ENCODE data around the gene TLE1. TPM values are rescaled to one million over a fixed set of nuclear protein-coding genes. Genes with fewer than 3 reads are reported as not detected.

TLE1 gene
- total RNA-seq, 1 experiment from 2014 or later, result 17.3 TPM

GRCh38 chr9:81557452-81558090, 131.8 kb downstream of the TLE1 start:
- Histone ChIP-seq H3K27ac (ENCODE audit: low read depth, low read length) (no peak overlapping the region), H3K9ac (ENCODE audit: low read length) (no peak overlapping the region), H3K4me2 (ENCODE audit: low read length) (peak overlapping the region; percentile 58; the same call in 1 of the 2 replicates), H3K9me2 (ENCODE audit: insufficient read depth) (no peaks in the 10 kb centered on the region), H2AFZ (ENCODE audit: low read depth, low read length, poor library complexity, severe bottlenecking) (peak overlapping the region; percentile 63), H3K9me3 (ENCODE audit: control insufficient read depth in 1 of 2, insufficient read depth in 1 of 2, low read depth in 1 of 2, low read length in 2 of 2) (no peaks in the 10 kb centered on the region), H3K27me3 (ENCODE audit: insufficient read depth, low read length) (no peaks in the 10 kb centered on the region), H3K4me1 (ENCODE audit: control insufficient read depth in 1 of 2, insufficient read depth in 2 of 2, low read length in 2 of 2) (peaks cover 32 to 60% of the 10 kb centered on the region in 2 experiments), H3K36me3 (ENCODE audit: control insufficient read depth in 1 of 2, insufficient read depth in 2 of 2, low read length in 2 of 2) (no peaks in the 10 kb centered on the region), H3K4me3 (replicated peaks in 1 of 2; ENCODE audit: low read depth in 1 of 2, low read length in 2 of 2) (no peak overlapping the region), H3K79me2 (ENCODE audit: insufficient read depth, low read length) (no peaks in the 10 kb centered on the region), H4K20me1 (ENCODE audit: insufficient read depth) (no peaks in the 10 kb centered on the region)
- ChIA-PET POLR2A (no interaction called here), CTCF (no interaction called here), RAD21 (ENCODE audit: low non-redundant PET in 1 of 2, low total read pairs in 2 of 2, uncharacterized antibody in 2 of 2, unreplicated experiment in 2 of 2) (no interaction called here)
- ATAC-seq (no peak), DNase-seq (ENCODE audit: low read depth, low spot score) (no peak)
- intact Hi-C loops (cut with micrococcal nuclease), result loop anchor here (10.0 kb wide), 1 partner anchor 63 kb away; no protein-coding TSS in a partner anchor
- no TSS peak for BruUV-seq (replicated peaks)
- TF ChIP-seq, protein P1, sequence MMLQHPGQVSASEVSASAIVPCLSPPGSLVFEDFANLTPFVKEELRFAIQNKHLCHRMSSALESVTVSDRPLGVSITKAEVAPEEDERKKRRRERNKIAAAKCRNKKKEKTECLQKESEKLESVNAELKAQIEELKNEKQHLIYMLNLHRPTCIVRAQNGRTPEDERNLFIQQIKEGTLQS (IDR thresholded peaks at IDR 0.05), result no peak
- TF ChIP-seq CTCF (IDR thresholded peaks at IDR 0.05 in 2 of 3, conservative IDR thresholded peaks at IDR 0.05 in 1 of 3; ENCODE audit: borderline replicate concordance in 1 of 3, insufficient read depth in 1 of 3, low read depth in 2 of 3, low read length in 2 of 3) (no peak), ELF1 (IDR thresholded peaks at IDR 0.05; ENCODE audit: borderline replicate concordance, low read depth) (no peak), YY1 (IDR thresholded peaks at IDR 0.05; ENCODE audit: extremely low read depth, insufficient replicate concordance, low read depth, low read length) (no peak), SIN3A (IDR thresholded peaks at IDR 0.05; ENCODE audit: low read depth) (no peak), JUND (IDR thresholded peaks at IDR 0.05) (no peak), CBX3 (IDR thresholded peaks at IDR 0.05; ENCODE audit: low read depth) (no peak), ZFX (IDR thresholded peaks at IDR 0.05) (no peak), SRF (IDR thresholded peaks at IDR 0.05; ENCODE audit: low read depth) (no peak), REST (IDR thresholded peaks at IDR 0.05; ENCODE audit: low read depth) (no peak), ZNF274 (IDR thresholded peaks at IDR 0.05; ENCODE audit: low read depth, low read length) (no peak), POLR2AphosphoS5 (IDR thresholded peaks at IDR 0.05; ENCODE audit: low read depth, low read length) (no peak), ZBTB33 (IDR thresholded peaks at IDR 0.05; ENCODE audit: extremely low read depth, insufficient replicate concordance, low read length) (no peak)

Data from HCT116 (cell line).